Measurements from ENCODE around the gene KCNQ1OT1. TPM values are rescaled to one million over a fixed set of nuclear protein-coding genes. Genes with fewer than 3 reads are reported as not detected.

Gene KCNQ1OT1
- total RNA-seq, 1 donor from 2014 or later = 0.68 TPM

GRCh38 chr11:2587976-2588748, 111.6 kb downstream of the KCNQ1OT1 start:
- intact Hi-C loops (cut with micrococcal nuclease) = no loop called here
- Mint-ChIP-seq H3K9me3 (no peaks in the 10 kb centered on the region), H3K27me3 (ENCODE audit: low read depth) (no peaks in the 10 kb centered on the region), H3K4me1 (ENCODE audit: low read depth) (no peaks in the 10 kb centered on the region), H3K36me3 (ENCODE audit: low read depth) (no peaks in the 10 kb centered on the region), H3K4me3 (ENCODE audit: low read depth) (no peak overlapping the region), H3K27ac (no peak overlapping the region)
- DNase-seq (ENCODE audit: low spot score) = no peak

DNA sequence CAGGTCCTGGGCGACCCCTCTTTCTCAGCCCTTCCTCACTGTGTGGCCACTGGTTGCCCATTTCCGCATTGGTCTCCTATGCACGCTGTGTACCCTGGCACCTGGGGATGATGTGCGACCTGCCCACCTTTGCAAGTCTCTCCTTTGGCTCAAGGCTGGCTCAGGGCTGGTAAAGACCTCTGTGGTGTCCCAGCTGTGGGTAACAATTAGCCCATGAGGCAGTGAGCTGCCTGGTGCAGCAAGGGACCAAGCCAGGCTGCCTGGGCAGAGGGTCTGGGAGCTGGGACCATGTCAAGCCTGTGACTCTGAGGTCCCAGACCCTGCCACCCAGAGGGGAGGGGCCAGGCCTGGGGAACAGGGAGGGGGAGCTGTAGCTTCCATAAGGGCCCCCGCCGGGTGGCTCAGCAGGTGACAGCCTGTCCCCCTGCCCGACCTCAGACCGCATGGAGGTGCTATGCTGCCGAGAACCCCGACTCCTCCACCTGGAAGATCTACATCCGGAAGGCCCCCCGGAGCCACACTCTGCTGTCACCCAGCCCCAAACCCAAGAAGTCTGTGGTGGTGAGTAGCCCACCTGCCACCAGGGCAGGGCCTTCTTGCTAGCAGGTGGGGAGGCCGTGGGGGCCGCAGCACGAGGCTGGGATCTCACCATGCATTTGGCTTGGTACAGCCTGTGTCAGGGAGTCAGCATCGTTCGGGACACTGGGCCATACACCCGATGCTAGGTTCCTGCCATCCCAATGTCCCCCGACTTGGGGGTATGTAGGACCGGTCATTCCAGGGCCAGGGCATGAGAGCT, 112.5 kb downstream of the KCNQ1OT1 start:
- peak; percentile 7 for DNase-seq (ENCODE audit: low spot score)
- intact Hi-C loops (cut with micrococcal nuclease) = no loop called here
- Mint-ChIP-seq H3K9me3 (no peaks in the 10 kb centered on the region), H3K27ac (no peak overlapping the region), H3K4me3 (ENCODE audit: low read depth) (no peak overlapping the region), H3K4me1 (ENCODE audit: low read depth) (no peaks in the 10 kb centered on the region), H3K27me3 (ENCODE audit: low read depth) (no peaks in the 10 kb centered on the region), H3K36me3 (ENCODE audit: low read depth) (no peaks in the 10 kb centered on the region)

- no peak for DNase-seq (ENCODE audit: low spot score)
- Mint-ChIP-seq H3K4me3 (ENCODE audit: low read depth) (no peak overlapping the region), H3K27ac (no peak overlapping the region), H3K4me1 (ENCODE audit: low read depth) (no peaks in the 10 kb centered on the region), H3K36me3 (ENCODE audit: low read depth) (no peaks in the 10 kb centered on the region), H3K27me3 (ENCODE audit: low read depth) (no peaks in the 10 kb centered on the region), H3K9me3 (no peaks in the 10 kb centered on the region)
- intact Hi-C loops (cut with micrococcal nuclease) = no loop called here
Measured at GRCh38 chr11:2586793-2587131, 113.0 kb downstream of the KCNQ1OT1 start.

DNA sequence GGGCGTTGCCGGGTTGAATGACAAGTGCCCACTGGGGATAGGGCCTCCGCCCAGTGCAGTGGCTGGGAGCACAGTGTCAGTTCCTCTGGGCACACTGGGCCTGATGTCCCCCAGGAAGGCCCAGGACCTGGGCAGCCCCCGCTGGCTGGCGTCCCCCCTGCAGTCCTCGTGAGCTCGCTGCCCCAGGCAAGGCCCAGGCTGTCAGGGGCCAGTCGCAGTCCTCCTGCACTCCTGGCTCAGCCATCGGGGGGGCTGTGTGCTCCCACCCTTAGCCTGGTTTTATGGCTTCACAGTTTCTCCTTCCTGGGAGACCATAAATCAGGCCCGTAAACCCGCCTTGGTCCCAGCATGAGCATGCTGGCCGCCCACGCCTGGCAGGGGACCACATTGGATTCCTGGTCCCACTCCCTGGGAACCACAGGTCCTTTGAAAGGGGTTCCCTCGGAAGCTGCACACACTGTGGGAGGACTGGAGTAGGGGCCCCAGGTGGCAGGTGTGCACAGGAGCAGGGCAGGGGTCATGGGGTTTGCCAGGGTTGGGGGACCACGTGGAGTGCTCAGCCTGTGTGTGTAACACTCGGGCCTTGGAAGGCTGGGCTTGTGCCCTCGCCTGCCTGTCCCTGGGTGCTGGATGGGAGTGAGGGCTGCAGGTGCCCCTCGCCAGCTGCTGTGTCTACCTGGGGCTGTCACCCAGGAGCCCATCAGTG, 113.6 kb downstream of the KCNQ1OT1 start:
- intact Hi-C loops (cut with micrococcal nuclease) = no loop called here
- Mint-ChIP-seq H3K36me3 (ENCODE audit: low read depth) (no peaks in the 10 kb centered on the region), H3K9me3 (no peaks in the 10 kb centered on the region), H3K4me3 (ENCODE audit: low read depth) (no peak overlapping the region), H3K27ac (no peak overlapping the region), H3K4me1 (ENCODE audit: low read depth) (no peaks in the 10 kb centered on the region), H3K27me3 (ENCODE audit: low read depth) (no peaks in the 10 kb centered on the region)
- no peak for DNase-seq (ENCODE audit: low spot score)

DNA sequence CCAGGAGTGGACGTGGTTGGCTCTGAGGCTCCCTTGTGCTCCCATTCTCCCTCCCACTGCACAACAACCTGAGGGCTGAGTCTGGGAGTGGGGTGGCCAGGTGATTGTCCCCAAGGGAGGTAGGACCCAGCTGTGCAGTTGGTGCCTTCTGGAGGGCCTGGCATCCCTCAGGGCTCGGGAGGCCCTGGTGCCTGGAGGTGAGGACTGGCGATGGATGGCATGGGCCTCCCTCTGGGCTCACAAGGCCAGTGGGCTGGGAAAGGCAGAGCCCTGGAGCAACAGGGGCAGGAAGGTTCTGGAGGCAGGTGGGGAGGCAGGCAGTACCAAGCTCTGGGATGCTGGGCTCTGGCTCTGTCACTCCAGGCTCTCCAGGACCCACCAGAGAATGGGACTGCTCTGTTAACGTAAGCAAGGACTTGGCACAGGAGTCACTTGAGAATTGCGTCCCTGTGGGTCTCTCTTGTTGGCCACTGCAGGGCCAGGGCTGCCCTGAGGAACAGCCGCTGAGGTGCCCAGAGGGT, 114.2 kb downstream of the KCNQ1OT1 start:
- no peak overlapping the region for H3K4me3 Mint-ChIP-seq (ENCODE audit: low read depth)
- peak; percentile 6 for DNase-seq (ENCODE audit: low spot score)
- no peaks in the 10 kb centered on the region for H3K4me1 Mint-ChIP-seq (ENCODE audit: low read depth)
- H3K27ac Mint-ChIP-seq = no peak overlapping the region
- intact Hi-C loops (cut with micrococcal nuclease) = no loop called here
- H3K27me3 Mint-ChIP-seq (ENCODE audit: low read depth) = no peaks in the 10 kb centered on the region
- no peaks in the 10 kb centered on the region for H3K36me3 Mint-ChIP-seq (ENCODE audit: low read depth)
- no peaks in the 10 kb centered on the region for H3K9me3 Mint-ChIP-seq

DNA sequence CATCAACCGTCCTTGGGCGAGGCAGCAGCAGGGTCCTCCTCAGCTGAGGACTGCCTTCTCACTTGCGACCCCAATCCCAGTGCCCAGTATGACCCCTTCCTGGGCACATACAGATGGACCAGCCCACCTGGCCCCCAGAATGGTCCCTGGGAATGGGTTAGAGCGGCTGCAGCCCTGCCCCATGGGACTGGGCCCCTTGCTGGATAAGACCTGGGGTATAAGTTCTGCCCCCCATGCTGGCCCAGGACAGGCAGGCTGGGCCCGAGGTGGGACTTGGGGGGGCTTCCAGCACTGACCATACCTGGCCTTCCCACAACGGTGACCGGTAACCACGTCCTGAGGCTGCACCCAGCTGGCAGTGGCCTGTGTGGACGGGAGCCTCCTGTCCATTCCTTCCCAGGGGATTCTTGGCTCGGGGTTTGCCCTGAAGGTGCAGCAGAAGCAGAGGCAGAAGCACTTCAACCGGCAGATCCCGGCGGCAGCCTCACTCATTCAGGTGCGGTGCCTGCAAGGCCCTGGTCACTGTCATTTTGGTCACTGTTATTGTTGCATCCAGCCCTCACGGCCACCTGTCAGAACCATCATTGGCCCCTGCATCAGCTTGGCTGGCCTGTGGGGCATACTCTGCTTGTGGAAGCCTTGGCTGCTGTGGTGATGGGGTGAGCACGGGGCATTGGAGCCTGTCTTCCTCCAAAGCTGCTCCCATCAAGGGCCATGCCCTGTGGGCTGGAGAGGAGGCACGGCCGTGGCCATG, 114.8 kb downstream of the KCNQ1OT1 start:
- no peak overlapping the region for H3K27ac Mint-ChIP-seq
- peak; percentile 4 for DNase-seq (ENCODE audit: low spot score)
- H3K27me3 Mint-ChIP-seq (ENCODE audit: low read depth) = no peaks in the 10 kb centered on the region
- H3K4me3 Mint-ChIP-seq (ENCODE audit: low read depth) = no peak overlapping the region
- H3K9me3 Mint-ChIP-seq = no peaks in the 10 kb centered on the region
- no peaks in the 10 kb centered on the region for H3K36me3 Mint-ChIP-seq (ENCODE audit: low read depth)
- intact Hi-C loops (cut with micrococcal nuclease) = no loop called here
- H3K4me1 Mint-ChIP-seq (ENCODE audit: low read depth) = no peaks in the 10 kb centered on the region

GRCh38 chr11:2584434-2584811, 115.4 kb downstream of the KCNQ1OT1 start:
- H3K36me3 Mint-ChIP-seq (ENCODE audit: low read depth) = no peaks in the 10 kb centered on the region
- H3K9me3 Mint-ChIP-seq = no peaks in the 10 kb centered on the region
- DNase-seq (ENCODE audit: low spot score) = no peak
- H3K4me3 Mint-ChIP-seq (ENCODE audit: low read depth) = no peak overlapping the region
- H3K4me1 Mint-ChIP-seq (ENCODE audit: low read depth) = no peaks in the 10 kb centered on the region
- H3K27me3 Mint-ChIP-seq (ENCODE audit: low read depth) = no peaks in the 10 kb centered on the region
- intact Hi-C loops (cut with micrococcal nuclease) = no loop called here
- no peak overlapping the region for H3K27ac Mint-ChIP-seq

GRCh38 chr11:2583605-2583958, 116.2 kb downstream of the KCNQ1OT1 start:
- no peaks in the 10 kb centered on the region for H3K27me3 Mint-ChIP-seq (ENCODE audit: low read depth)
- no peaks in the 10 kb centered on the region for H3K36me3 Mint-ChIP-seq (ENCODE audit: low read depth)
- no peaks in the 10 kb centered on the region for H3K9me3 Mint-ChIP-seq
- intact Hi-C loops (cut with micrococcal nuclease) = no loop called here
- no peak overlapping the region for H3K27ac Mint-ChIP-seq
- DNase-seq (ENCODE audit: low spot score) = peak; percentile 4
- no peak overlapping the region for H3K4me3 Mint-ChIP-seq (ENCODE audit: low read depth)
- no peaks in the 10 kb centered on the region for H3K4me1 Mint-ChIP-seq (ENCODE audit: low read depth)

DNA sequence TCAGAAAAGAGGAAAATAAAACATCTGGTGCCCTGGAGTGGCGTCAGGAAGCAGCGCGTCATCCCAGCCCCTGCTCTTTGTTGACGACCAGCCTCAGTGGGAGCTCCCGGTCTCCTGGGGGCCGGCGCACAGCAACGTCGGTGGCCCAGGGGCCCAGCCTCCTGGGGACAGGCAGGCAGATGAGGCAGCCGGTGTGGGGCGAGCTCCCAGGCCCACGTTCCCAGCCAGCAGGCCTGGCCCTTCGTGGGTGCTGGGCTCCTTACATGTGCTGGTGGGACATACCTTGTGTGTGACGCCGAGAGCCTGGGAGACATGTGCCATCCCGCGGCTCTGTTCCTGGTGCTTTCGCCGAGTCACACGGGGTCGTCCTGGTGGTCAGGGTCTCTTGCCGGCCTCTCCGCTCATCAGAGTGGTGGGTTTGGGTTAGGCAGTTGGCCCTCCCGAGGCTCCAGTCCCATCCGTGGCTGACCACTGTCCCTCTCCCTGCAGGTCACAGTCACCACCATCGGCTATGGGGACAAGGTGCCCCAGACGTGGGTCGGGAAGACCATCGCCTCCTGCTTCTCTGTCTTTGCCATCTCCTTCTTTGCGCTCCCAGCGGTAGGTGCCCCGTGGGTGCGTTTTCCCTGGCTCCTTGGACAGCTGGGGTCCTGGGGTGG, 116.7 kb downstream of the KCNQ1OT1 start:
- Mint-ChIP-seq H3K36me3 (ENCODE audit: low read depth) (no peaks in the 10 kb centered on the region), H3K4me3 (ENCODE audit: low read depth) (no peak overlapping the region), H3K9me3 (no peaks in the 10 kb centered on the region), H3K4me1 (ENCODE audit: low read depth) (no peaks in the 10 kb centered on the region), H3K27ac (no peak overlapping the region), H3K27me3 (ENCODE audit: low read depth) (no peaks in the 10 kb centered on the region)
- intact Hi-C loops (cut with micrococcal nuclease) = no loop called here
- DNase-seq (ENCODE audit: low spot score) = no peak

- Mint-ChIP-seq H3K27me3 (ENCODE audit: low read depth) (no peaks in the 10 kb centered on the region), H3K27ac (no peak overlapping the region), H3K4me1 (ENCODE audit: low read depth) (no peaks in the 10 kb centered on the region), H3K36me3 (ENCODE audit: low read depth) (no peaks in the 10 kb centered on the region), H3K9me3 (no peaks in the 10 kb centered on the region), H3K4me3 (ENCODE audit: low read depth) (no peak overlapping the region)
- intact Hi-C loops (cut with micrococcal nuclease) = no loop called here
- DNase-seq (ENCODE audit: low spot score) = no peak
Measured at GRCh38 chr11:2582351-2582945, 117.3 kb downstream of the KCNQ1OT1 start.

GRCh38 chr11:2581931-2582350, 117.9 kb downstream of the KCNQ1OT1 start:
- no peak overlapping the region for H3K4me3 Mint-ChIP-seq (ENCODE audit: low read depth)
- H3K9me3 Mint-ChIP-seq = no peaks in the 10 kb centered on the region
- H3K27ac Mint-ChIP-seq = no peak overlapping the region
- no peaks in the 10 kb centered on the region for H3K36me3 Mint-ChIP-seq (ENCODE audit: low read depth)
- H3K27me3 Mint-ChIP-seq (ENCODE audit: low read depth) = no peaks in the 10 kb centered on the region
- DNase-seq (ENCODE audit: low spot score) = no peak
- no peaks in the 10 kb centered on the region for H3K4me1 Mint-ChIP-seq (ENCODE audit: low read depth)
- intact Hi-C loops (cut with micrococcal nuclease) = no loop called here

Measured in activated T-helper 2 cell treated with anti-CD3 and anti-CD28 coated beads, Interferon-gamma antibody, Interleukin-2, Interleukin-4, amounts not matched to agents 10 μg/mL and 5 μg/mL and 100 μg/mL, durations not matched to agents 14 hours and 24 hours and 36 hours (primary cell).